Kidney epithelial cell (primary cell): ENCODE data around the gene RIMBP2. TPM values are rescaled to one million over a fixed set of nuclear protein-coding genes. Genes with fewer than 3 reads are reported as not detected.

Source experiments
- DNase-seq: peaks from one replicate; pipeline ENCODE4 v3.0.0-alpha.2; 2010; ENCODE audit warnings: low read depth
- H3K27me3 ChIP-seq: 2 replicates; pipeline ENCODE4 v1.6.0; 2011; ENCODE audit warnings: low read length; ENCODE audit not compliant: control insufficient read depth, insufficient read depth
- H3K36me3 ChIP-seq: 2 replicates; pipeline ENCODE4 v1.5.1; 2011; ENCODE audit warnings: low read length; ENCODE audit not compliant: control insufficient read depth, insufficient read depth
- H3K4me3 ChIP-seq: 2 replicates; pipeline ENCODE4 v1.5.1; 2011; ENCODE audit warnings: low read depth, mild to moderate bottlenecking, control low read depth, low read length
- CTCF ChIP-seq: IDR thresholded peaks from 2 replicates; pipeline ENCODE4 v1.5.1; 2011; ENCODE audit warnings: mild to moderate bottlenecking, moderate library complexity, low read length, control low read depth, inconsistent platforms; ENCODE audit not compliant: insufficient read depth, poor library complexity, severe bottlenecking
- total RNA-seq: library from RNA; depleted of rRNA; stranded (reverse); fragments of >200 nt; gene quantifications from 2 replicates; pipeline ENCODE4 v1.2.3, GENCODE V29; 2015

RIMBP2 gene
- total RNA-seq, 1 donor from 2014 or later = 0.50 TPM

GRCh38 chr12:130568501-130568900 is 147.6 kb downstream of the RIMBP2 start:
- no peaks in the 10 kb centered on the region for H3K36me3 ChIP-seq
- no peak overlapping the region for H3K4me3 ChIP-seq
- H3K27me3 ChIP-seq = no peaks in the 10 kb centered on the region
- DNase-seq = no peak
- no peak for TF ChIP-seq CTCF

DNA sequence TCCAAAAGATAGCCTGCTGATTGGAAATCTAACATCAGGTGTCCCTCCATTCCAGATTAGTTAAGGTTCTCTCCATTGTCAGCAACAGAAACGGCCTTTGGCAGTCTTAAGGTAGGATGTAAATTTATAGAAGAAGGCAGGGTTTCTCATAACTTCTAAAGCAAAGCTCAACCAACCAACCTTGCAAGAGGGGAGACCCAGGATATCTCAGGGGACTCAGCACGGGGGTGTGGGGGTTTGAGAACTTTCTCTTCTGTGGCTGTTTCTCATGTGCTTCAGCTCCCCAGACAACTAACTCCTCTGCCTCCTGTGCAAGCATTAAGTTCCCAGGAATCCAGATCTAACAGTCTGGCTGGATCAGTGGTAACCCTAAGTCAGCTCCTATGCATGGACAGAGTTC is 148.1 kb downstream of the RIMBP2 start:
- no peak for DNase-seq
- no peak for TF ChIP-seq CTCF
- H3K36me3 ChIP-seq = no peaks in the 10 kb centered on the region
- H3K4me3 ChIP-seq = no peak overlapping the region
- no peaks in the 10 kb centered on the region for H3K27me3 ChIP-seq

- DNase-seq = no peak
- Histone ChIP-seq H3K4me3 (no peak overlapping the region), H3K27me3 (no peaks in the 10 kb centered on the region), H3K36me3 (no peaks in the 10 kb centered on the region)
- no peak for TF ChIP-seq CTCF
Measured at GRCh38 chr12:130566446-130567155, 149.5 kb downstream of the RIMBP2 start.

DNA sequence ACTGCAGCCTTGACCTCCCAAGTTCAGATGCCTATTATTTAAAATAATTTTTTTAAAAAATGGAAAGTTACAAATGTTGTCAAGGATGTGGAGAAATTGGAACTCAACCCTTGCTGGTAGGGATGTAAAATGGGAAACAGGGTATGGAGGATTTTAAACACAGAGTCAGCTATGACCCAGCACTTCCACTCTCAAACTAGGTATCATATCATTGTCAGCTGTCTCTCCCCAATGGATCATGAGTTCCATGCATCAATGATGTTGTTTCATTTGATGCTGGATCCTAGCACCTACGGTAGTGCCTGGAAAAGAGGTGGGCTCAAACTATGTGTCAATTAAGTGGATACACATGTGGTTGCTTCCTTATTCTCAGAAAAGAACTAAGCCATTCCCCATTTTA is 150.9 kb downstream of the RIMBP2 start:
- Histone ChIP-seq H3K4me3 (no peak overlapping the region), H3K27me3 (no peaks in the 10 kb centered on the region), H3K36me3 (no peaks in the 10 kb centered on the region)
- TF ChIP-seq CTCF = no peak
- DNase-seq = no peak

DNA sequence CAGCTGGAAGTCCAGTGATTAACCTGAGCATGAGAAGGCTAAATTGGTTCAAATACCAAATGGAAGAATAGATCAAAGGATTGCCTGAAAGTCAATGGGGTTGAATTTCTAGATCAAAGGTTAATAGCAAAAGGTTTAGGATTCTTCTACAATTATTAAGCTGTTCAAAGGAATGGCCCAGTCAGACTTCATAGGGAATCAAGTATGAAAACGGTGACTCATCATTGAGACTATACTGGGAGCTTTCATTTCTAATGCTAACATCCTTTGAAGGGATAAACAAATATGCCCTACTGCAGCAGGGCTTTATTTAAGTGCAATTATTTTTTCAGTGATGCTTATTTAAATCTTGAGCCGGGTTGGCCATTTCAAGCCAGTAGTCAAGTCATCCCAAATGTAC is 152.8 kb downstream of the RIMBP2 start:
- Histone ChIP-seq H3K27me3 (no peaks in the 10 kb centered on the region), H3K36me3 (no peaks in the 10 kb centered on the region), H3K4me3 (no peak overlapping the region)
- no peak for TF ChIP-seq CTCF
- DNase-seq = no peak

GRCh38 chr12:130562716-130563115 is 153.4 kb downstream of the RIMBP2 start:
- H3K4me3 ChIP-seq = no peak overlapping the region
- no peak for DNase-seq
- no peak for TF ChIP-seq CTCF

More at GRCh38 chr12:130562716-130563115, 153.4 kb downstream of the RIMBP2 start:
- Histone ChIP-seq H3K27me3 (no peaks in the 10 kb centered on the region), H3K36me3 (no peaks in the 10 kb centered on the region)
